Right kidney (tissue), 1 donor: ENCODE data around the gene OR4F6.

Source experiments
- DNase-seq: peaks from one replicate; pipeline ENCODE4 v3.0.0-alpha.2; 2016

OR4F6 gene

GRCh38 chr15:101804941-101805340 is 1.6 kb downstream of the OR4F6 start:
- DNase-seq = no peak

- DNase-seq = no peak
Observed at GRCh38 chr15:101805605-101806345, 2.5 kb downstream of the OR4F6 start.

GRCh38 chr15:101807345-101807945 is 4.1 kb downstream of the OR4F6 start:
- DNase-seq = no peak

GRCh38 chr15:101808201-101808600 is 4.9 kb downstream of the OR4F6 start:
- DNase-seq = no peak

GRCh38 chr15:101810456-101810855 is 7.1 kb downstream of the OR4F6 start:
- no peak for DNase-seq

GRCh38 chr15:101810876-101811275 is 7.6 kb downstream of the OR4F6 start:
- no peak for DNase-seq

- no peak for DNase-seq
Observed at GRCh38 chr15:101811902-101812301, 8.6 kb downstream of the OR4F6 start, which contains the start of gene OR4F15. Gene OR4F15 (plus strand): TSS chr15:101812202. CDS start chr15:101818187, 5,985 bp downstream.

- DNase-seq = no peak
Observed at GRCh38 chr15:101813803-101814534, 10.7 kb downstream of the OR4F6 start.

GRCh38 chr15:101820781-101821180 is 17.5 kb downstream of the OR4F6 start:
- DNase-seq = no peak

- no peak for DNase-seq
Observed at GRCh38 chr15:101827257-101827656, 23.9 kb downstream of the OR4F6 start.

GRCh38 chr15:101828774-101829173 is 25.5 kb downstream of the OR4F6 start:
- no peak for DNase-seq

- no peak for DNase-seq
Observed at GRCh38 chr15:101841656-101842055, 38.3 kb downstream of the OR4F6 start.

GRCh38 chr15:101844916-101845315 is 41.6 kb downstream of the OR4F6 start:
- DNase-seq = no peak

GRCh38 chr15:101852356-101852755 is 49.0 kb downstream of the OR4F6 start:
- DNase-seq = no peak
